Measurements from ENCODE around the gene LGR4. TPM values are rescaled to one million over a fixed set of nuclear protein-coding genes. Genes with fewer than 3 reads are reported as not detected.

Gene LGR4
- total RNA-seq, 1 donor from 2014 or later, result 39.6 TPM

DNA sequence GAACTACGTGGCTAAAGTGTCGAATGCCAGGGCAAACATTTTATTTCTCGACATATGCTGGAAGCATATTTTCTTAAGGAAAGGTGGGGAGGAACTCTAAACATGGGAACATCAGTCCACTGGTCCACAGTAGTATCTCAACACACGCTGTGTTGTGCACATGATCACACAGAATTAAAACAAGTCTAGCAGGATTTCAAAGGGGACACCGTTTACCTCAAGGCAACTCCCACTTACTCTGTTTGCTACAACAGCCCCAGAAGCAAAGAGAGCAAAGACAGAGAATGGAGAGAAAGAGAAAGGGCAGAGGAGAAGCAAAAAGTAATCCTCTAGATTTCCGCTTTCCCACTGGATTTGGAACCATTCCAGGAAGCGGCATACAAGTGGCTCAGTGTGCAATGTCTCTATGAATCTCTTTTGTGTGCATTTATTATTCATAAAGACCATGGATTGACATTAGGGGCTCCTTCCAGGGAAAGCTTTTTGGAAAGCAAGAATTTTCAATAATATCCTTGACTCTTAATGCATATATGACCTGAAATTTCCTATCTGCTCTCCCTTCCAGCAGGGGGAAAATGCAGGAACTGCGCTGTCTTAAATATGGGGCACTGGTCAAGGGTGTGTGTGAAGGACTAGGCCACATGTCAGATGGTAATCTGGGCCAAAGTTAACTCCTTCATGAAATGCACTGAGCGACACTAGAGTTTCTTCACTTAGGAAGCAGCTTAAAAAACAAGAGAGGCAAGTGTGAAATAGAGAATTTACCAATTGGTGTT is 74.8 kb downstream of the LGR4 start:
- DNase-seq (ENCODE audit: extremely low spot score, unreplicated experiment), result no peak
- no peaks in the 10 kb centered on the region for H3K9me3 Mint-ChIP-seq
- peaks cover 54% of the 10 kb centered on the region for H3K4me1 Mint-ChIP-seq (ENCODE audit: unreplicated experiment)
- TF ChIP-seq, protein P1, sequence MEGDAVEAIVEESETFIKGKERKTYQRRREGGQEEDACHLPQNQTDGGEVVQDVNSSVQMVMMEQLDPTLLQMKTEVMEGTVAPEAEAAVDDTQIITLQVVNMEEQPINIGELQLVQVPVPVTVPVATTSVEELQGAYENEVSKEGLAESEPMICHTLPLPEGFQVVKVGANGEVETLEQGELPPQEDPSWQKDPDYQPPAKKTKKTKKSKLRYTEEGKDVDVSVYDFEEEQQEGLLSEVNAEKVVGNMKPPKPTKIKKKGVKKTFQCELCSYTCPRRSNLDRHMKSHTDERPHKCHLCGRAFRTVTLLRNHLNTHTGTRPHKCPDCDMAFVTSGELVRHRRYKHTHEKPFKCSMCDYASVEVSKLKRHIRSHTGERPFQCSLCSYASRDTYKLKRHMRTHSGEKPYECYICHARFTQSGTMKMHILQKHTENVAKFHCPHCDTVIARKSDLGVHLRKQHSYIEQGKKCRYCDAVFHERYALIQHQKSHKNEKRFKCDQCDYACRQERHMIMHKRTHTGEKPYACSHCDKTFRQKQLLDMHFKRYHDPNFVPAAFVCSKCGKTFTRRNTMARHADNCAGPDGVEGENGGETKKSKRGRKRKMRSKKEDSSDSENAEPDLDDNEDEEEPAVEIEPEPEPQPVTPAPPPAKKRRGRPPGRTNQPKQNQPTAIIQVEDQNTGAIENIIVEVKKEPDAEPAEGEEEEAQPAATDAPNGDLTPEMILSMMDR (conservative IDR thresholded peaks at IDR 0.05), result no peak
- H3K4me3 Mint-ChIP-seq, result peak overlapping the region; percentile 39
- H3K27me3 Mint-ChIP-seq, result no peaks in the 10 kb centered on the region
- peak overlapping the region; percentile 52 for H3K27ac Mint-ChIP-seq
- H3K36me3 Mint-ChIP-seq, result peaks cover 3% of the 10 kb centered on the region

DNA sequence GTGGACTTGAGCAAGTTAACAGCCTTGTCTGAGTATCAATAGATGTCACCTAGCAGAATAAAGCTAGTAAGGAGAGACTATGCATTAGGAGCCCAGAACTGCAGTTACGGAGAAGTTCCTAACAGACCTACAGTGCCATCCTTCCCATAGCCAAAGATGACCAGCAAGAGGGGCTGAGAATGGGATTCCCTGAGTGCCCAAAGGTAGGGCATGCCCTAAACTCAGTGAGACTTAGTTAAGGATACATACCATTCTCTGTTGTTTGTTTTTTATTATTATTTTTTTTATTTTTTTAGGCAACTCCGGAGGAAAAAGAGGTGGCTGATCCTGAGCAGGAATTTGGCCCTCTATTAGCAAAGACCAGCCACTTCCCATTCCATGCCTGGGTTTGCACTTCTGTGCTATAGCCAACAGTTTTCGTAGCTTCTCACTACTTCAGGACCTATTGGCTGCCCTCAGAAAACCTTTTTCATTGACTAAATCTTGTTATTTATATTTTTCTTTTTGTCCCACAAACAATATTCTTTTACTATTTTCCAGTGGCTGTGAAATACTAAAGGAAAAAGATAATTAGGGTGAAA is 76.2 kb downstream of the LGR4 start:
- no peak for DNase-seq (ENCODE audit: extremely low spot score, unreplicated experiment)
- Mint-ChIP-seq H3K27ac (peak overlapping the region; percentile 80), H3K4me3 (peak overlapping the region; percentile 42), H3K4me1 (ENCODE audit: unreplicated experiment) (peaks cover 60% of the 10 kb centered on the region), H3K36me3 (no peaks in the 10 kb centered on the region), H3K27me3 (no peaks in the 10 kb centered on the region), H3K9me3 (no peaks in the 10 kb centered on the region)
- TF ChIP-seq, protein P1 (conservative IDR thresholded peaks at IDR 0.05), result no peak

DNA sequence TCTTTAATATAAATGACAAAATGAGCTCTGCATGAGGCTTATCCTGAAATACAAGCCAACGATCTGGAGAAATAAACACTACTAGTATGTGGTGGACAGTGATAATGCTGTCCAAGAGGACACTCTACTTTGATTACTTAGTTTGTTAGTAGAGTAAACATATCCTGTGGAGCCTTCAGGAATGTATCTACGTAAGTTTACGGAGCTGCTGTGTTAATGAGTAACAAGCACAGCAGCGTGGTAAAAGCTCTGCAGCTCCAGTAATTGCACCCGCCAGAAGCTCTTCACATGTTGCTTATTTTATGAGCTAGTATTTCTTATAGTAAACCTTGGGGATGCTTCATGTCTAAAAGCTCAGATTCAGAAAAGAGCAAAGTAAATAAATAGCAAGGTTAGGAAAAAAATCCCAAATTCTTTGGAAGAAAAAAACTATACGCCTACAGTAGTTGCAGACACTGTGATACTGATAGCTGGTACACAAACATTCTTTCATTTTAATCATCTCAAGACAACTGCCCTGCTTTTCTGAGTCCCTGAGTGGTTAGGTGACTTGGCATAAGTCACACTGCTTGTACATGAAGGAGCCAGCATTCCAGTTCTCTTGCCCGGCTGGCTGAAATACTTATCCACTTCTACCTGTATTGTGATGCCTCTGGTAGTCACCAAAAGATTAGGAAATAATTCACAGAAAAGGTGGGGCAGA is 76.9 kb downstream of the LGR4 start:
- Mint-ChIP-seq H3K9me3 (no peaks in the 10 kb centered on the region), H3K36me3 (no peaks in the 10 kb centered on the region), H3K27me3 (no peaks in the 10 kb centered on the region), H3K4me1 (ENCODE audit: unreplicated experiment) (peaks cover 59% of the 10 kb centered on the region), H3K4me3 (peak overlapping the region; percentile 54), H3K27ac (peak overlapping the region; percentile 80)
- TF ChIP-seq, protein P1 (conservative IDR thresholded peaks at IDR 0.05), result no peak
- no peak for DNase-seq (ENCODE audit: extremely low spot score, unreplicated experiment)

DNA sequence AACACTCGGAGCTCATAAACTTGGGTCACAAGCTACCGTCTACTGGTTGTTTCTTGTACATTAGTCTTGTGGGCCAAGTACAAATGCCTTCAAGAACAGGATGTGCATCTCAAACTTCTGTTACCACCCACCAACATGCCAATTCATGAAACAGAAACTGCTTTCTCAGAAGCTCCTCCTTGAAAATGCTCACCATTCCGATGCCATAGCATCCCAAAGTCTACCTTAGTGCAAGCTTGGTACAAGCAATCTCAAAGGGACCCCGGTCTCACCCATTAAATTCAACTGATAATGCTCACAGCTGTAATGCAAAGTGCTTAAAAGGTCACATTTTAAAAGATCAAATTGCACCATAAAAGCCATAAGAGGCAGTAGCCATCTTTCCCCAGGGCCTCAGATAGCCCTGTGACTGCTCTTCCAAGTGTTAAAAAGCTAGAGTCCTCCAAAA is 77.8 kb downstream of the LGR4 start:
- Mint-ChIP-seq H3K4me3 (no peak overlapping the region), H3K27ac (peak overlapping the region; percentile 44), H3K4me1 (ENCODE audit: unreplicated experiment) (peaks cover 59% of the 10 kb centered on the region), H3K36me3 (no peaks in the 10 kb centered on the region), H3K9me3 (no peaks in the 10 kb centered on the region), H3K27me3 (no peaks in the 10 kb centered on the region)
- TF ChIP-seq, protein P1 (conservative IDR thresholded peaks at IDR 0.05), result no peak
- DNase-seq (ENCODE audit: extremely low spot score, unreplicated experiment), result no peak

DNA sequence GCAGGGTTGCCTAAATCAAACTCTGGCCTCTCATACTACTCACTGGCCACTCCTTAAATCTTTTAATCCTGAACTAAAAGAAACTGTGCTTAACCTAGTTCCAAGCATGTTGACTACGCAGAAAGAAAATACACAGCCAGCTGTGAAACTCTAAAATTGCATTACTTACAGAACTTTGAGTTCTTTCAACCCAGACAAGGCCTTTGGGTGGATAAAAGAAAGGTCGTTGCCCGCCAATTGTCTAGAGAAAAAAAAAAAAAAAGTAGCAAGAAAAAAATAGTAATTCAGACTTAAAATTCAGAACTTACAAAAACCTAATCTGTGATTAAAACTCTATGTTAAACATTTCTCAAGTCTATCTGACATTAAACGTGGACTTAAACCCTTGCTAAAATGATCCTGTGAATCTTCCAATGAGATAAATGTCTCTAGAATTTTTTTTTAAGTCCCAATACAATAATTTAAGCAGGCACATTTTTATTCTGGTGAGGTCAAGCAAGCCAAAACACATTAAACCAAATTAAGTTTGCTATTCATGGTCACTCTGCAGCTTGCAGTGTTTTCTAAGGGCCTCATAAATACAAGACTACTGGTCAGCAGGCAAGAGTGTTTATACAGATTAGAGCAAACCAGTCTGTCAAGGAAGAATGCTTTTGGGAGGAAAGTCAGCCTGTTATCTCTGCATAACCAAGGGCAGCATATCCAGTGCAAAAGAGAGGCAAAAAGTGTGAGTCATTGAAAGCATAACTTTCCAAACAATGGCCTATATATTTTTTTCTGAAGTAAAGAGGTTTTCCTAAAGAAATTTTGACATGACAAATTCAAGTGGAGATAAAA is 80.1 kb downstream of the LGR4 start:
- H3K36me3 Mint-ChIP-seq, result no peaks in the 10 kb centered on the region
- TF ChIP-seq, protein P1 (conservative IDR thresholded peaks at IDR 0.05), result no peak
- peak overlapping the region; percentile 73 for H3K27ac Mint-ChIP-seq
- H3K4me1 Mint-ChIP-seq (ENCODE audit: unreplicated experiment), result peaks cover 44% of the 10 kb centered on the region
- H3K27me3 Mint-ChIP-seq, result no peaks in the 10 kb centered on the region
- no peak for DNase-seq (ENCODE audit: extremely low spot score, unreplicated experiment)
- H3K9me3 Mint-ChIP-seq, result no peaks in the 10 kb centered on the region
- peak overlapping the region; percentile 18 for H3K4me3 Mint-ChIP-seq

Data from type B pancreatic cell (in vitro differentiated cells).